Measurements from ENCODE around the gene COL23A1. TPM values are rescaled to one million over a fixed set of nuclear protein-coding genes. Genes with fewer than 3 reads are reported as not detected.
A peak's percentile ranks its signal among the peaks of the same experiment; 100 is the strongest.

The COL23A1 gene
- total and polyA plus RNA-seq, 8 donors, result 0.52 to 9.5 (median 7.5) TPM

DNA sequence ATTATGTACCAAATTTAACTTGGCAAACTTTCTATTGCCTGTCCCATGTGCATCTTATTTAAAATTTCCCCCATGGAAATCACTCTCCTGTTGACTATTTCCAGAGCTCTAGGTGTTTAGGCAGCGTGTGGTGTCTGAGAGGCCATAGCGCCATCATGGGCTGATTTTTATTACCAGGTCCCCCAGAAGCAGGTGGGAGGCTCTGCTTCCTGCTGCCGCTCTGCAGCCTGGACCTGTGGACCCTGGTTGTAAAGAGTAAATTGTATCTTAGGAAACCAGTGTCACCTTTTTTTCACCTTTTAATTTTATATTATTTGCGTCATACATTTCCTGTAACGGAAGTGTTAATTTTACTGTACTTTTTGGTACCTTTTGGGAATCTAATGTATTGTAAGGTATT is 379.5 kb downstream of the COL23A1 start:
- DNase-seq (no peak), ATAC-seq (no peak)
- TF ChIP-seq, protein P1, sequence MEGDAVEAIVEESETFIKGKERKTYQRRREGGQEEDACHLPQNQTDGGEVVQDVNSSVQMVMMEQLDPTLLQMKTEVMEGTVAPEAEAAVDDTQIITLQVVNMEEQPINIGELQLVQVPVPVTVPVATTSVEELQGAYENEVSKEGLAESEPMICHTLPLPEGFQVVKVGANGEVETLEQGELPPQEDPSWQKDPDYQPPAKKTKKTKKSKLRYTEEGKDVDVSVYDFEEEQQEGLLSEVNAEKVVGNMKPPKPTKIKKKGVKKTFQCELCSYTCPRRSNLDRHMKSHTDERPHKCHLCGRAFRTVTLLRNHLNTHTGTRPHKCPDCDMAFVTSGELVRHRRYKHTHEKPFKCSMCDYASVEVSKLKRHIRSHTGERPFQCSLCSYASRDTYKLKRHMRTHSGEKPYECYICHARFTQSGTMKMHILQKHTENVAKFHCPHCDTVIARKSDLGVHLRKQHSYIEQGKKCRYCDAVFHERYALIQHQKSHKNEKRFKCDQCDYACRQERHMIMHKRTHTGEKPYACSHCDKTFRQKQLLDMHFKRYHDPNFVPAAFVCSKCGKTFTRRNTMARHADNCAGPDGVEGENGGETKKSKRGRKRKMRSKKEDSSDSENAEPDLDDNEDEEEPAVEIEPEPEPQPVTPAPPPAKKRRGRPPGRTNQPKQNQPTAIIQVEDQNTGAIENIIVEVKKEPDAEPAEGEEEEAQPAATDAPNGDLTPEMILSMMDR (IDR thresholded peaks at IDR 0.05), result no peak
- intact Hi-C loops (cut with DNase I), result no loop called here
- no peak overlapping the region for H3K4me3 ChIP-seq
- H3K9me3 ChIP-seq, result no peaks in the 10 kb centered on the region
- H3K27ac ChIP-seq, result no peak overlapping the region
- H3K36me3 ChIP-seq, result peaks cover 0 to 98% of the 10 kb centered on the region in 2 donors
- no peaks in the 10 kb centered on the region for H3K27me3 ChIP-seq
- H3K4me1 ChIP-seq, result peaks cover 23 to 54% of the 10 kb centered on the region in 2 donors

DNA sequence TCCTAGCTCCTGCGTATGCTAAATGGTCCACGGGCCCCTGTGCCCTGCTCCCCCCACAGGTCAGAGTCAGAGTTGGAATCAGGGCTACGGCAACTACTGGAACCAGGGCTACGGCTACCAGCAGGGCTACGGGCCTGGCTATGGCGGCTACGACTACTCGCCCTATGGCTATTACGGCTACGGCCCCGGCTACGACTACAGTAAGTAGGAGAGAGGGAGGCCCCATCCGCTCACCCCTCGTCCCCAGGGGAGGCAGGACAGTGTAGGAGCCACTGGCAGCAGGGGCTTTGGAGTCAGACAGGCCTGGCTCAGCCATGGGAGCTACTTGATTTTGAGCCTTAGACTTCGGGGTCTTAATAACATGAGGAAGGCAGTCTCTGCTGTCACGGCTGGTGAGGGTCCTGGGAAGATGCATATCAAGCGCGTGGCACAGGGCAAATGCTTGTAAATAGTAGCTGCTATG is 380.1 kb downstream of the COL23A1 start:
- H3K36me3 ChIP-seq, result peaks cover 0 to 92% of the 10 kb centered on the region in 2 donors
- no peaks in the 10 kb centered on the region for H3K9me3 ChIP-seq
- TF ChIP-seq, protein P1 (IDR thresholded peaks at IDR 0.05), result no peak
- intact Hi-C loops (cut with DNase I), result no loop called here
- H3K4me3 ChIP-seq, result no peak overlapping the region
- ATAC-seq (no peak), DNase-seq (no peak)
- peaks cover 24 to 52% of the 10 kb centered on the region in 2 donors for H3K4me1 ChIP-seq
- H3K27me3 ChIP-seq, result no peaks in the 10 kb centered on the region
- H3K27ac ChIP-seq, result no peak overlapping the region

DNA sequence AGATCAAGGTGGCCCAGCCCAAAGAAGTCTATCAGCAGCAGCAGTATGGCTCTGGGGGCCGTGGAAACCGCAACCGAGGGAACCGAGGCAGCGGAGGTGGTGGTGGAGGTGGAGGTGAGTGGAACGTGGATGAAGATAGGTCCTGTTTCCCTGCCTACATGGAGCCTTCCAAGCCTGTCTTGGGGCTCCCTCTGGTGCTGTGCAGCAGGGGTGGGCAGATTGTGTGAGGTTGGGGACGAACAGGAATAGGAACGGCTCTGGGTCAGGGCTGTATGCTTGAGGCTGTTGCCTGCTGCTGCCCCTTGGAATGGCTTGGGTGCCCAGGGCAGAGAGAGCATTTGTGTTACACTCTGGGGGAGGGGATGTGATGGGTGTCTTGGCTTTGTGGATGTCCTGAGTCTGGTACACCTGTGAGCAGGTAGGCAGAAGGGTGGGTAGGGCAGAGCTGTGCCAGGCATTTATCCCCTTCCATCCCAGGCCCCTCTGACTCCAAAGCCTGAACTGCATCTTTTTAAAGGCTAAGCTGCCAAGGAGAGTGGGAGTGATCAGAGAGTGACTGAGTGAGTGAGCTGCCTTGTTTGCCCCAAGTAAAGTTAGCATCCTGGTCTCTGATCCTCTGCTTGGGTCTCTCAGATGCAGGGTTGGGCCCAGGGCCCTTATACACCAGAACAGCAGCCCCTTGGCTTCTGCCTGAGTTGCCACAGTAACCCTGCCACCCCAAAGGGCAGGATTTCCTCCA is 380.7 kb downstream of the COL23A1 start:
- intact Hi-C loops (cut with DNase I), result no loop called here
- H3K27ac ChIP-seq, result no peak overlapping the region
- peaks cover 24 to 46% of the 10 kb centered on the region in 2 donors for H3K4me1 ChIP-seq
- ATAC-seq, result no peak
- no peak overlapping the region for H3K4me3 ChIP-seq
- no peak for DNase-seq
- peaks cover 0 to 86% of the 10 kb centered on the region in 2 donors for H3K36me3 ChIP-seq
- TF ChIP-seq, protein P1 (IDR thresholded peaks at IDR 0.05), result no peak
- H3K9me3 ChIP-seq, result no peaks in the 10 kb centered on the region
- H3K27me3 ChIP-seq, result no peaks in the 10 kb centered on the region

DNA sequence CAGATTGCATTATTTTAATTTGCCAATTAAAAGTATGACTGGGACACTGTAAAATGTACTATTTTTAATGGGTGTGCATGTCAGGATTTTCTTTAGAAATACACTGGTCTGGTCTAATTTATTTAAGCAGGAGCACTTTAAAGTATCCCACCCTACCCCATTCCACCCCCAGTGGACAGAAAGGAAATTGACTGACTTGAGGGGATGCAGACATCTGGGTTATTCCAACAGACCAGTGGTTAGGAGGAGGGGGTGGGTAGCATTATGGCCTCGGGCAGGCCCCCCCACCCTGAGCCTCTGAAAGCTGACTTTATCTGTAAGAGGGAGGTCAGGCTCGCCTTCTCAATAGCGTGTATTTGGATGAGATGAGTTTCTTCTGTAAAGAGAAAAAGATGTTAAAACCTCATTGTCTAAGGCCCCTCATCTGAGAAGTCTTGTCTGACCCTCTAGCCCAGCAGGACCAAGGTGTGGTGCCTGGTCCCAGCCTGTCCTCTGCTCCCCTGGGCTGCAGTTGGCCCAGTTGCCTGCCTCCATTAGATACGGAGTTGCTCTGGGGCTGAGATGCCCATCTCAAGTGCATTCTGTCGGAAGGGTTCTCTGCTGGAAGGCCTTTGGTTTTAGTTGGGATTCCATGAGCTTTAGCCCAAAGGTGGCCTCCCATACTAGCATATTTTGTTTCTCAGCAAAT is 381.5 kb downstream of the COL23A1 start:
- Histone ChIP-seq H3K9me3 (no peaks in the 10 kb centered on the region), H3K36me3 (peaks cover 0 to 78% of the 10 kb centered on the region in 2 donors), H3K4me3 (no peak overlapping the region), H3K27me3 (no peaks in the 10 kb centered on the region), H3K4me1 (peaks cover 24 to 41% of the 10 kb centered on the region in 2 donors), H3K27ac (no peak overlapping the region)
- intact Hi-C loops (cut with DNase I), result no loop called here
- DNase-seq (no peak), ATAC-seq (no peak)
- TF ChIP-seq, protein P1 (IDR thresholded peaks at IDR 0.05), result no peak

DNA sequence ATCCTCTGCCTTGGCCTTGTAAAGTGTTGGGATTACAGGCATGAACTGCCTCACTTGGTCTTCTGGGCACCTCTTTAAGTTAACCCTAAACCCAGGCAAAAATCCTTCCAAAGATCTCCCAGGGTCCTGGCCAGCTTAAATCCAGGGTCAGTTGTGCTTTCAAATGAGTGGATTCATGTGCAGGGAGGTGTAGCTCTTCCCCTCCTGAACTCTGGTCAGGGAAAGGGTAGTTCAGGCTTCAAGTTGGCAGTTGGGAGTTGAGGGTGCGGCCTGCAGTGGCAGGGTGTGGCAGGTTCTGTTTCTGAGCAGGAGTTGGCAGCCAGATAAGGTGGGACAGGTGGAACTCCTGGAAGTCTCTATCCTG is 382.3 kb downstream of the COL23A1 start:
- Histone ChIP-seq H3K4me1 (peaks cover 24 to 41% of the 10 kb centered on the region in 2 donors), H3K9me3 (no peaks in the 10 kb centered on the region), H3K36me3 (peaks cover 0 to 70% of the 10 kb centered on the region in 2 donors), H3K27me3 (no peaks in the 10 kb centered on the region), H3K4me3 (no peak overlapping the region), H3K27ac (peak overlapping the region in 1 of 2 donors; percentile 18)
- intact Hi-C loops (cut with DNase I), result no loop called here
- DNase-seq, result no peak
- TF ChIP-seq, protein P1 (IDR thresholded peaks at IDR 0.05), result no peak
- ATAC-seq, result no peak
